Activated CD4-positive, alpha-beta T cell treated with anti-CD3 and anti-CD28 coated beads for 36 hours (primary cell): ENCODE results near the gene CRYBG1. TPM values are rescaled to one million over a fixed set of nuclear protein-coding genes. Genes with fewer than 3 reads are reported as not detected.

Source experiments
- ATAC-seq: fragments of 200-7000 bp; cut with Tn5 transposase; one replicate; pipeline ENCODE4 v1.10.0; 2021; ENCODE audit warnings: mild to moderate bottlenecking, moderate library complexity
- CTCF ChIA-PET: fragments of 350-600 bp; sonication (Branson Sonifier 250); formaldehyde crosslinking; loops from one replicate; lab custom pipeline; 2021; ENCODE audit warnings: antibody characterized with exemption; lab: Charles Lee
- POLR2A ChIA-PET: fragments of 350-600 bp; sonication (Branson Sonifier 250); formaldehyde crosslinking; loops from one replicate; lab custom pipeline; 2021; ENCODE audit warnings: antibody characterized with exemption, inconsistent platforms; lab: Charles Lee
- DNase-seq: peaks from one replicate; pipeline ENCODE4 v3.0.0-alpha.2; 2020
- H3K27ac Mint-ChIP-seq: one replicate; pipeline ENCODE4 v1.8.0; 2021; ENCODE audit warnings: mixed read lengths
- H3K27me3 Mint-ChIP-seq: one replicate; pipeline ENCODE4 v1.8.0; 2021; ENCODE audit warnings: mixed read lengths
- H3K36me3 Mint-ChIP-seq: one replicate; pipeline ENCODE4 v1.8.0; 2021; ENCODE audit warnings: low read depth, mixed read lengths
- H3K4me1 Mint-ChIP-seq: one replicate; pipeline ENCODE4 v1.8.0; 2021; ENCODE audit warnings: mixed read lengths
- H3K4me3 Mint-ChIP-seq: one replicate; pipeline ENCODE4 v1.8.0; 2021; ENCODE audit warnings: mild to moderate bottlenecking, moderate library complexity, mixed read lengths
- H3K9me3 Mint-ChIP-seq: one replicate; pipeline ENCODE4 v1.8.0; 2021; ENCODE audit warnings: low read depth, mixed read lengths
- intact Hi-C, 2 experiments: fragments of 100-400 bp; cut with DNase I in 1 of 2; cut with micrococcal nuclease in 1 of 2; formaldehyde crosslinking; loops; one replicate each; pipeline versions ENCODE4 v1.14.2 to v1.15.1; 2022 to 2024; cut with DNase I, micrococcal nuclease
- total RNA-seq, 2 experiments: library from RNA; stranded (reverse); gene quantifications; one replicate each; pipeline ENCODE4 v1.2.3, GENCODE V29; 2021

CRYBG1 gene
- total RNA-seq, 2 experiments from 2014 or later = 26.2 to 26.6 TPM

DNA sequence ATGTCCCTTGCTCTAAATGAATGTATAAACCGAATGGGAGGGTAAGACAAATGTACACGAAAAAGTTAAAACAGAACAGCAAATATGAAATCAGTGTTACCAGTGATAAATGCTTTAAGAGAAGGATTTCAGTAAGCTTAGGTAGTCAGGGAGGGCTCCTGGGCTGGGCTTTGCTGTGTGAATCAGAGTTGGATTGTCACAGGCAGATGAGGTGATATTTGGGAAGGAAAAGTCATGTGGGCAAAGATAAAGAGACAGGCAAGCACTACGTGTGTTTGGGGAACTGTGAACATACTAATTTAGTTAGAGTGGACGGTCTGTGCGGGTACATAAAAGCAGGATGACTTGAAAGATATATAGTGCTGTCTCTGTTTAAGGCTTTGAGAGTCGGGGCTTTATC is 114.8 kb downstream of the CRYBG1 start:
- Mint-ChIP-seq H3K27ac (no peak overlapping the region), H3K36me3 (no peaks in the 10 kb centered on the region), H3K9me3 (no peaks in the 10 kb centered on the region), H3K4me3 (no peak overlapping the region), H3K27me3 (no peaks in the 10 kb centered on the region), H3K4me1 (peaks cover 9% of the 10 kb centered on the region)
- ATAC-seq (no peak), DNase-seq (peak; percentile 11)
- ChIA-PET POLR2A (interaction anchor here (0.5 to 1.0 kb wide), 3 partner anchors 30 to 86 kb away, joined by 4 to 5 read pairs (median 4); no protein-coding TSS in a partner anchor), CTCF (interaction anchor here (0.7 to 5.0 kb wide), 2 partner anchors 10 to 14 kb away, joined by 3 to 18 read pairs; no protein-coding TSS in a partner anchor)
- intact Hi-C loops = loop anchor here in 1 of 2 experiments (2.0 kb wide), 2 partner anchors 38 to 46 kb away; no protein-coding TSS in a partner anchor

DNA sequence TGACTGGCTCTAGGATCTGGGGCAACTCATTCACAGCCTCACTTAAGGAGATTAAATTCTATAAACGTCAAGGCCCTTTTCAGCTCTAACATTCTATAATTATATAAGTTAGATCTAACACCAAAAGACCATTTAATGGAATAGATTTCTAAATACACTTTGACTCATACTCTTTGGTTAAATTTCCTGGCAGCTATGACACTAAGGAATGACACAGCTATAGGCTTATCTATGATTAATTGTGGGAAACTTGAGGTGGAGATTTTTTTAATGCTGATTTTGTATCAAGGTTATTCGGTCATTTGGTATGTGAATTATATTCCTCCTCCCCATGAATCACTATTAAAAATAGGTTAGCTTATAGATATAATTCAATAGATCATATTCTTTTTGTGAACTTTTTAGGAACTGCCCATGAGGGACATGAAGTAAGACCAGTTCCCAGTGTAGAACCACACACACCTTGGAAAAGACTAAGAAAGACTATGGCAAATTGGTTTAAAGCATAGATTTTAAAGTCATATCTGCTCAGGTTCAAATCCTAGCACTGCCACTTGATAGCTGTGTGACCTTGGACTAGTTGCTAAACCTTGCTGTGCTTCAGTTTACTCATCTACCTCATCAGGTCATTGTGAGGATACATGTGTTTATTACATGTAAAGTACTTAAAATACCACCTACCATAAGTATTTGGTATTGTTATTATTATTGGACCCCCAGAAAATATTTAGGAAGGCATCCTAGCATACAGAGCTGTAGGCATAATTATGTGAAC is 116.0 kb downstream of the CRYBG1 start:
- Mint-ChIP-seq H3K27ac (no peak overlapping the region), H3K4me1 (peaks cover 9% of the 10 kb centered on the region), H3K36me3 (no peaks in the 10 kb centered on the region), H3K4me3 (no peak overlapping the region), H3K9me3 (no peaks in the 10 kb centered on the region), H3K27me3 (no peaks in the 10 kb centered on the region)
- intact Hi-C loops = loop anchor here (2.0 kb wide), 3 partner anchors 34 to 76 kb away; no protein-coding TSS in a partner anchor
- ChIA-PET POLR2A (interaction anchor here (0.7 to 2.3 kb wide), 2 partner anchors 36 to 60 kb away, joined by 3 to 6 read pairs; no protein-coding TSS in a partner anchor), CTCF (interaction anchor here (0.6 to 1.3 kb wide), 5 partner anchors 12 to 141 kb away, joined by 3 read pairs; no protein-coding TSS in a partner anchor)
- ATAC-seq = peak; percentile 18
- no peak for DNase-seq

DNA sequence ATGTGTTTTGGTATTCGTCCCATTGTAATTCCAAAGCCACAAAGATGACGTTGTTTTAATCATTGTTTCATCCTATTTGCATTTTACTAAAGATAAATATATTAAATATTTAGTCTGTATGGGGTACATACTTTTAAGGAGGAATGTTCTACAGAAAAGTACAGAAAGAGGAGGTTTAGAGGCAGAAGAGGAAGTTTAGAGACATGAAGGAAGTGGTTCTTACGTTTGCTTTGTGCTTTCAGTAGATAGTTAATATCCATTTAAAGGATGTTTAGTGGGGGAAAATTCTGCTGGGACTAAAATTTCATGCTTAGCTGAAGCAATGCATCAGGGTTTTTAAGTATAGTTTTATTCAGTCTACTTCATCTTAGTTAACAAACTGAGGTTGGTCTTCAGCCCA is 116.6 kb downstream of the CRYBG1 start:
- intact Hi-C loops = loop anchor here (2.0 kb wide), 3 partner anchors 34 to 76 kb away; no protein-coding TSS in a partner anchor
- POLR2A ChIA-PET = interaction anchor here (2.3 kb wide), 1 partner anchor 35 kb away, joined by 6 read pairs; no protein-coding TSS in a partner anchor
- H3K9me3 Mint-ChIP-seq = no peaks in the 10 kb centered on the region
- DNase-seq = no peak
- H3K4me3 Mint-ChIP-seq = no peak overlapping the region
- CTCF ChIA-PET = interaction anchor here (1.1 to 1.7 kb wide), 6 partner anchors 9 to 89 kb away, joined by 3 to 12 read pairs (median 3); no protein-coding TSS in a partner anchor
- H3K36me3 Mint-ChIP-seq = no peaks in the 10 kb centered on the region
- H3K27me3 Mint-ChIP-seq = no peaks in the 10 kb centered on the region
- ATAC-seq = no peak
- H3K4me1 Mint-ChIP-seq = peaks cover 9% of the 10 kb centered on the region
- H3K27ac Mint-ChIP-seq = no peak overlapping the region

DNA sequence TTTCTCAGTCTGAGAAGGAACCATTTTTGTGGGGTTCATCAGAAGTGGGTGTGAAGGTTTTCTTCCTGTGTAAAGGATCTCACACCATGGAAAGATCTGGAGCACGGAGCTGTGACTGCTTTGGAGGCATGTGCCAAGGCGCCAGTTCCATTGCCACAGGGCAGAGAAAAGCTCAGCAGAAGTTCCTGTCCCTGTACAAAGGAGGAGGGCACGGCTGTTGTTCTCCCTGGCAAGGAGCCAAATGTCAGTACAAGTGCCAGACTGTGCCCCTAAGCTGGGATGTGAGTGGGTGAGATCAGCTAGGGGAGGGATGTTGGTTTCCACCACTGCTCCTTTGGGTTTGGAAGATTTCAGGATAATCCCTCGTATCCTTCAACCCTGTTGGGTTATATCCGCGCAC is 117.3 kb downstream of the CRYBG1 start:
- no peaks in the 10 kb centered on the region for H3K27me3 Mint-ChIP-seq
- intact Hi-C loops = loop anchor here (2.0 kb wide), 3 partner anchors 33 to 75 kb away; no protein-coding TSS in a partner anchor
- ATAC-seq (no peak), DNase-seq (no peak)
- H3K4me1 Mint-ChIP-seq = peaks cover 9% of the 10 kb centered on the region
- ChIA-PET CTCF (interaction anchor here (0.6 to 1.7 kb wide), 7 partner anchors 9 to 1097 kb away, joined by 3 to 12 read pairs (median 3); no protein-coding TSS in a partner anchor), POLR2A (interaction anchor here (0.7 to 2.3 kb wide), 2 partner anchors 34 to 41 kb away, joined by 3 to 6 read pairs; no protein-coding TSS in a partner anchor)
- H3K27ac Mint-ChIP-seq = no peak overlapping the region
- no peak overlapping the region for H3K4me3 Mint-ChIP-seq
- H3K9me3 Mint-ChIP-seq = no peaks in the 10 kb centered on the region
- no peaks in the 10 kb centered on the region for H3K36me3 Mint-ChIP-seq

DNA sequence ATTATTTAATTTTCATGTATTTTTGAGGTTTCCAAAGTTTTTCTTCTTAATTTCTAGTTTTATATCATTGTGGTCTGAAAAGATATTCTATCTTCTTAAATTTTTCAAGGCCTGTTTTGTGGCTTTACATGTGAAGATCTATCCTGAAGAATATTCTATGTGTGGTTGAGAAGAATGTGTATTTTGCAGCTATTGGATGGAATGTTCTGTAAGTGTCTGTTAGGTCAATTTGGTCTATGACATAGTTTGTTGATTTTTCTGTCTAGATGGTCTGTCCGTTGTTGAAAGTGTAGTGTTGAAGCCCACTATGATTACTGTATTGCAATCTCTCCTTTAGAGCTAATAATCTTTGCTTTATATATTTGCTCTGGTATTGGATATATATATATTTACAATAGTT is 125.7 kb downstream of the CRYBG1 start:
- CTCF ChIA-PET = interaction anchor here (1.0 kb wide), 1 partner anchor 8 kb away, joined by 3 read pairs; no protein-coding TSS in a partner anchor
- no peaks in the 10 kb centered on the region for H3K4me1 Mint-ChIP-seq

DNA sequence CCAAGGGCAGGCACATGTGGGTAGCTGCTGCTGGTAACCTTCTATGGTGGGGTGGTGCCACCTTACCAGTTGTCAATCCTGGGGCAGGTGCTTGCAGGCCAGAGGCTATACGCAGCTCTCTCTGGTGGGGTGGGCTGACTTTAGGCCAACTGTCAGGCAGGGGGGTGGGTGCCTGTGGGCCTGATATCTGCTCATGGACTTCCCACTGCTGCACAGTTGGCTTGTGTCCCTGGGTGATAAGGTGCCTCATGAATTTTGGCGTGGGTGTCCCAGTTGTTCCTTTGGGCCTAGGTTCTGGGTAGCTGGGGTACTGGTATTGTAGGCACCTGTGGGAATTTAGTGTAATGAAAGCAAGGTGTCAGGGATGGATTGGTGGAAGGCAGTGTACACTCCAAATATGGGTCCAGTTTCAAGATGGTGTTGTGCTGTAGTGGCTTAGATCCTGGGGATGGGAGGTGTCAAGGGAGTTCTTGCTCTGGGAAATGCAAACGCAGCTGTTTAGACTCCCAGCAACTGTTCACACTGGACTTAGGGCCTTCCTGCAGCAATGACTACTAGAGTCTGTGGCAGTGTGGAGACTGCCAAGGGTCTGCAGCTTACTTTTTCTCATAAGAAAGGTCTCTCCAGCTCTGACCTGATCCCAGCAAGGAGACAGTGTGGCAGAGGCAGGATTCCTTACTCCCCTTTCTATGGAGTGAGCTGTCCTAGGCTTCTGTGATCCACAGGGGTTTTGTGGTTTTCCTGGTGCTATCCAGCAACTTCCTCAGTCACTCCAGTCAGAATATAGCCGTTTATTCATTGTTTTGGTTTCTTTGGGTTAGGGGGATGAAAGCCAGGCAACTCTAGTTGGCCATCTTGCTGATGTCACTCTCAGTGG is 128.2 kb downstream of the CRYBG1 start:
- ATAC-seq (no peak), DNase-seq (no peak)
- ChIA-PET CTCF (interaction anchor here (0.5 to 1.7 kb wide), 3 partner anchors 10 to 34 kb away, joined by 3 read pairs; no protein-coding TSS in a partner anchor), POLR2A (interaction anchor here (0.6 kb wide), 1 partner anchor 122 kb away, joined by 3 read pairs; no protein-coding TSS in a partner anchor)
- H3K9me3 Mint-ChIP-seq = peaks cover 3% of the 10 kb centered on the region
- H3K4me1 Mint-ChIP-seq = peaks cover 10% of the 10 kb centered on the region
- no peak overlapping the region for H3K4me3 Mint-ChIP-seq
- H3K27ac Mint-ChIP-seq = no peak overlapping the region
- H3K36me3 Mint-ChIP-seq = no peaks in the 10 kb centered on the region
- H3K27me3 Mint-ChIP-seq = no peaks in the 10 kb centered on the region
- intact Hi-C loops = no loop called here

More for the DNA sequence above, 125.7 kb downstream of the CRYBG1 start:
- Mint-ChIP-seq H3K4me3 (no peak overlapping the region), H3K27ac (no peak overlapping the region), H3K36me3 (no peaks in the 10 kb centered on the region), H3K9me3 (peaks cover 3% of the 10 kb centered on the region), H3K27me3 (no peaks in the 10 kb centered on the region)
- DNase-seq (no peak), ATAC-seq (no peak)
- POLR2A ChIA-PET = no interaction called here
- intact Hi-C loops = no loop called here

DNA sequence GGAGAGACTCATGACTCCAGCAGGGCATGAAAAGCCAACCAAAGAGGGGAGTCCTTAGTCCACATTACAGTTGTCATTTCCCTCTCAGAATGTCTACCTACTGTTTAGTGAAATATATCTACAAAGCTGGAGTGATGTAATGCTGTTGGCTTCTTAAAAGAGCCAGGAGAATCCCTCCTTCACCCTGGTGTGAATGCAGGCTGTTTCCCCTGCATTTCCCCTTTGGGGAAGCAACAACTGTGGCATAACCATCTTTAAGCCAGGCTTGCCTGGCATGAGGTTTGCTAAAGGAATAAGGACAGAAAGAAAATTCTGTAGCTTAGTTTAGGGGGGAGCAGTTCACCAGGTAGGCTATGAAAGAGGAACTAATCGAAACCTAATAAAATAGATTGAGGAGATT is 129.5 kb downstream of the CRYBG1 start:
- no peak for ATAC-seq
- Mint-ChIP-seq H3K27ac (no peak overlapping the region), H3K36me3 (no peaks in the 10 kb centered on the region), H3K4me1 (peaks cover 14% of the 10 kb centered on the region), H3K4me3 (no peak overlapping the region), H3K27me3 (no peaks in the 10 kb centered on the region), H3K9me3 (peaks cover 3% of the 10 kb centered on the region)
- no peak for DNase-seq
- CTCF ChIA-PET = interaction anchor here (1.5 kb wide), 1 partner anchor 22 kb away, joined by 4 read pairs; no protein-coding TSS in a partner anchor
- POLR2A ChIA-PET = no interaction called here
- intact Hi-C loops = no loop called here

DNA sequence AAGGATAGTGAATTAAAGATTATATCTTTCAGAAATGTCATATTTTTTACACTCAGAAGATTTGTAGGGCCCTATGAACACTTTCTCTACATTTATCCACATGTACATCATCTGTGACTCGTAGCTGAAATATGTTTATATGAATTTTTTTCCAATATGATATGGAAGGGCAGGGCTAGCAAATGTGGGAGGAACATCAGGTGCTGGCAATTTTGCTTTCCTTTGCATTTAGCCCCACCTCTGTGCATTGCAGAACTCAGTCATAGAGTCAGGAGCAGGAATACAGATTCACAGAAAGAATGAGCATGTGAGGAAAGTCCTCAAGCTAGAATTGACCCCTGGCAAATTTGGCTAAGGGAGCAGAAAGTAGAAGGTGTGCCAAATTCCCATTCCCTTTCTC is 129.9 kb downstream of the CRYBG1 start:
- peaks cover 15% of the 10 kb centered on the region for H3K4me1 Mint-ChIP-seq
- no peak overlapping the region for H3K4me3 Mint-ChIP-seq
- ChIA-PET CTCF (interaction anchor here (1.5 kb wide), 1 partner anchor 22 kb away, joined by 4 read pairs; no protein-coding TSS in a partner anchor), POLR2A (no interaction called here)
- H3K9me3 Mint-ChIP-seq = peaks cover 3% of the 10 kb centered on the region
- intact Hi-C loops = no loop called here
- no peak for ATAC-seq
- no peaks in the 10 kb centered on the region for H3K36me3 Mint-ChIP-seq
- DNase-seq = no peak
- H3K27ac Mint-ChIP-seq = no peak overlapping the region
- no peaks in the 10 kb centered on the region for H3K27me3 Mint-ChIP-seq

DNA sequence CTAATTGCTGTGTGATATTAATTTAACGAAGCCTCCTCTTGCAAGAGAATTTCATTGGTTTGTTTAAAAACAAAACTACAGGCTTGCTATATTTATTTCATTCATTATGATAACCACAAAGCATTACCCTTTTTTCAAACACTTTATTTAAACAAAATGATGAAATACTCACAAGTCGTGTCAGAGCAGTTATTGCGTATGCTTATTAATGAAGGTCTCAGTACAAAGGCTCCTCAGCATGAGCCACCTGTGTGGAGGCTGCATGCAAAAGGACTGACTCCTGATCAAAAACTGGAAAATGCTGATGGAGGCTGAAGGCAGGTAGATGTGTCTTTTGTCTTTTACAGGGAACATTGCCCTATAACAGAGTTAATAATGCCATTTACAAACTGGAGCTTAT is 130.5 kb downstream of the CRYBG1 start:
- Mint-ChIP-seq H3K4me1 (peaks cover 15% of the 10 kb centered on the region), H3K36me3 (no peaks in the 10 kb centered on the region), H3K27me3 (no peaks in the 10 kb centered on the region), H3K4me3 (no peak overlapping the region), H3K9me3 (peaks cover 3% of the 10 kb centered on the region), H3K27ac (no peak overlapping the region)
- no peak for DNase-seq
- ChIA-PET POLR2A (no interaction called here), CTCF (interaction anchor here (1.5 kb wide), 1 partner anchor 21 kb away, joined by 4 read pairs; no protein-coding TSS in a partner anchor)
- ATAC-seq = no peak
- intact Hi-C loops = no loop called here

DNA sequence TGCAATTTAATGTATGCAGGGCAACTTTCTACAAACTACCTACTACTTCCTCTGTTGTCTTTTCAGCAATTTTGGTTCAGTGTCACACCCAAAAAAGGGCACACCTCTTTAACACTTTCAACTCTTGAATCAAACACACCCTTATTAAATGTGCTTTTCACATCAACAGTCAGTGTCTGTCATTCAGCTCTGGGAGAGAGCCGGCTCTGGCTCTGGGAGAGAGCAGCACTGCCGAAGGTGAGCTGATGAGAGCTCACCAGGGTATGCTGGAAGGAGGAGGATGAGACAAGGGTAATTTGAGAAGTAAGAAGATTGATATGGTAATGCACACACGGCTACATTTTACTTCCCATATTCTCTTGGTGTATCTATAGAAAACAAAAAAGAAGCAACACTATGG is 134.5 kb downstream of the CRYBG1 start:
- ATAC-seq (no peak), DNase-seq (no peak)
- H3K27ac Mint-ChIP-seq = no peak overlapping the region
- H3K4me3 Mint-ChIP-seq = no peak overlapping the region
- ChIA-PET POLR2A (no interaction called here), CTCF (interaction anchor here (1.1 kb wide), 1 partner anchor 104 kb away, joined by 3 read pairs; no protein-coding TSS in a partner anchor)
- H3K9me3 Mint-ChIP-seq = no peaks in the 10 kb centered on the region
- no peaks in the 10 kb centered on the region for H3K27me3 Mint-ChIP-seq
- intact Hi-C loops = no loop called here
- no peaks in the 10 kb centered on the region for H3K36me3 Mint-ChIP-seq
- H3K4me1 Mint-ChIP-seq = peaks cover 18% of the 10 kb centered on the region
